Panc1 (cell line): Measurements from ENCODE around the gene CNKSR3.

Experiments used
- POLR2AphosphoS5 ChIP-seq: IDR thresholded peaks from 2 replicates; pipeline ENCODE4 v1.6.1; 2012; ENCODE audit warnings: mild to moderate bottlenecking, low read depth, low read length, moderate library complexity
- TCF7L2 ChIP-seq: IDR thresholded peaks from 2 replicates; pipeline ENCODE4 v1.6.1; 2011; ENCODE audit warnings: mild to moderate bottlenecking, low read depth, low read length, inconsistent platforms
- TF ChIP-seq, protein P1 (sequence below): fragments of 450-650 bp; IDR thresholded peaks from 2 replicates; pipeline ENCODE4 v1.5.1; 2017; ENCODE audit warnings: mild to moderate bottlenecking

DNA sequence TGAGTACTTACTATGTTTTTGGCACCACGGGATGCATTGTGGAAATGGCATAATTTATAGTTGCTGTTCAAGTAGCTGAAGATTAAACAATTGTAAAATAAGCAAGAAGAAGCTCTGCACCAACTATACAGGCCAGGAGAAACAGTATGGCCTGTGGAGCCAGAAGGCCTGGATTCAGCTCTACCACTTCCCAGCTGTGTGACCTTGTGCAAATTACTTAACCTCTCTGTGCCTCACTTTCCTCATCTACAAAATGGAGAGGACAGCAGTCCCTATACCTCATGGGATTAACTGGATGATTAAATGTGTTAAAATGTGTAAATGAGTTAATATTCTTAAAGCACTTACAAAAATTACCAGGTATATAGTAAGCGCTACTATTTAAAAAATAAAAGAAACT, 49.1 kb downstream of the CNKSR3 start:
- TF ChIP-seq, protein P1, sequence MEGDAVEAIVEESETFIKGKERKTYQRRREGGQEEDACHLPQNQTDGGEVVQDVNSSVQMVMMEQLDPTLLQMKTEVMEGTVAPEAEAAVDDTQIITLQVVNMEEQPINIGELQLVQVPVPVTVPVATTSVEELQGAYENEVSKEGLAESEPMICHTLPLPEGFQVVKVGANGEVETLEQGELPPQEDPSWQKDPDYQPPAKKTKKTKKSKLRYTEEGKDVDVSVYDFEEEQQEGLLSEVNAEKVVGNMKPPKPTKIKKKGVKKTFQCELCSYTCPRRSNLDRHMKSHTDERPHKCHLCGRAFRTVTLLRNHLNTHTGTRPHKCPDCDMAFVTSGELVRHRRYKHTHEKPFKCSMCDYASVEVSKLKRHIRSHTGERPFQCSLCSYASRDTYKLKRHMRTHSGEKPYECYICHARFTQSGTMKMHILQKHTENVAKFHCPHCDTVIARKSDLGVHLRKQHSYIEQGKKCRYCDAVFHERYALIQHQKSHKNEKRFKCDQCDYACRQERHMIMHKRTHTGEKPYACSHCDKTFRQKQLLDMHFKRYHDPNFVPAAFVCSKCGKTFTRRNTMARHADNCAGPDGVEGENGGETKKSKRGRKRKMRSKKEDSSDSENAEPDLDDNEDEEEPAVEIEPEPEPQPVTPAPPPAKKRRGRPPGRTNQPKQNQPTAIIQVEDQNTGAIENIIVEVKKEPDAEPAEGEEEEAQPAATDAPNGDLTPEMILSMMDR: no peak
- TF ChIP-seq POLR2AphosphoS5 (no peak), TCF7L2 (no peak)
